ENCODE data around the gene BAZ2B.

Gene BAZ2B

DNA sequence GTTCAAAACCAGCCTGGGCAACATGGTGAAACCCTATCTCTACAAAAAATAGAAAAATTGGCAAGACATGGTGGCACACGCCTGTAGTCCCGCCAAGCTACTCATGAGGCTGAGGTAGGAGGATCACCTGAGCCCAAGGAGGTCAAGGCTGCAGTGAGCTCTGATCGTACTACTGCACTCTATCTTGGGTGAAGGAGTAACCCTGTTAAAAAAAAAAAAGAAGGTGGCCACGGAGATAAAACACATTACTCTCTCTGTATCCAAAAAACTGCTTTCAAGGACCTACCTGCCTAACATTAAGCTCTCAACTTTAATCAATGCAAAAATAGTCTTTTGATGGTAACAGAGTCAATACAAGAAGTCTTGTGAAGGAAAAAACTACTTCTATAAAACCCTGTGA lies 57.3 kb downstream of the BAZ2B start:
- in situ Hi-C loops (cut with HindIII; ENCODE audit: low pct_unique_long_range_greater_than_20kb, low sequenced_read_pairs) = no loop called here
- TF ChIP-seq JUND (IDR thresholded peaks at IDR 0.05; ENCODE audit: low read depth) = no peak
- DNase-seq (ENCODE audit: low read depth in 1 of 2, low spot score in 1 of 2) = no peak

DNA sequence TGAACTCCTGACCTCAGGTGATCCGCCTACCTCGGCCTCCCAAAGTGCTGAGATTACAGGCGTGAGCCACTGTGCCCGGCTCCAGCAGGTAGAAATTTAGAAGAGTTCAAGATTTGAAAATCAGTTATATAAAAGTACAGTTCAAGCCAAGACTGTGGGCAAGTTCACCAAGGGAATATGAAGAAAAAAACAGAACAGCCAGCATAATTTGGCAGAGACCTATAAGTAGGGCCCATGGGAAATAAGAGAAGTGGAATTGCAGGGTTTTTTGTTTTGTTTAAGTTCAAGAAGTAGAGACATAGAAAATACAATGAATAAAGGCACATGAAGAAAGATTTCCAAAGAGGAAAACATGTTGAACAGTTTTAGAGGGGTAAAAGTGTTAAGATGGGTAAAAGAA lies 57.9 kb downstream of the BAZ2B start:
- no peak for DNase-seq (ENCODE audit: low read depth in 1 of 2, low spot score in 1 of 2)
- TF ChIP-seq JUND (IDR thresholded peaks at IDR 0.05; ENCODE audit: low read depth) = no peak
- in situ Hi-C loops (cut with HindIII; ENCODE audit: low pct_unique_long_range_greater_than_20kb, low sequenced_read_pairs) = no loop called here

DNA sequence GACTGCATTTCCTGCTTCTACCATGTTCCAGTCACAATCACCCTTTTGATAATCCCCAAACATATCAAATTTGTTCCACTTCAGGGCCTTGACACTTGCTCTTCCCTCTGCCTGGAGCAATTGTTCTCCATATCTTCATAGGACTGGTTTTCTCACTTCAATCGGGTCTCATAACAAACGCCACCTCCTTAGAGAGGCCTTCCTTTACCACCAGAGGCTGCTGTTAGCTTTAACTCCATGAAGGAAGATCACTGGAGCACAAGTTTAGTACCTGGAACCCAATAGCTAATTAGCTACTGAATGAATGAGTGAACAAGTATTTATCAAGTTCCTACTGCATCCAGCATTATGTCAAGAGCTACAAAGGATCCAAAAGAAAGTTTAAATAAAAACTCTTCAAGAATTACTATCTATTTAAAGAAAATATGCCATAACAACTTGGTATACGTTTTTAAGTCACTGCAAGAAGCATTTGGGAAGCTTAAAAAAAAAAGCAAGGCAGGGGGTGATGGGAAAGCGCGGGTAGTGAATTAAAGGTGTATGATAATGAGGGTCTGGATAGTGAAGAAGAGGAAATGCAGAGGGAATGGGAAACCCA lies 58.8 kb downstream of the BAZ2B start:
- in situ Hi-C loops (cut with HindIII; ENCODE audit: low pct_unique_long_range_greater_than_20kb, low sequenced_read_pairs) = no loop called here
- peak in 1 of 2 experiments; percentile 71 for DNase-seq (ENCODE audit: low read depth in 1 of 2, low spot score in 1 of 2)
- TF ChIP-seq JUND (IDR thresholded peaks at IDR 0.05; ENCODE audit: low read depth) = no peak

DNA sequence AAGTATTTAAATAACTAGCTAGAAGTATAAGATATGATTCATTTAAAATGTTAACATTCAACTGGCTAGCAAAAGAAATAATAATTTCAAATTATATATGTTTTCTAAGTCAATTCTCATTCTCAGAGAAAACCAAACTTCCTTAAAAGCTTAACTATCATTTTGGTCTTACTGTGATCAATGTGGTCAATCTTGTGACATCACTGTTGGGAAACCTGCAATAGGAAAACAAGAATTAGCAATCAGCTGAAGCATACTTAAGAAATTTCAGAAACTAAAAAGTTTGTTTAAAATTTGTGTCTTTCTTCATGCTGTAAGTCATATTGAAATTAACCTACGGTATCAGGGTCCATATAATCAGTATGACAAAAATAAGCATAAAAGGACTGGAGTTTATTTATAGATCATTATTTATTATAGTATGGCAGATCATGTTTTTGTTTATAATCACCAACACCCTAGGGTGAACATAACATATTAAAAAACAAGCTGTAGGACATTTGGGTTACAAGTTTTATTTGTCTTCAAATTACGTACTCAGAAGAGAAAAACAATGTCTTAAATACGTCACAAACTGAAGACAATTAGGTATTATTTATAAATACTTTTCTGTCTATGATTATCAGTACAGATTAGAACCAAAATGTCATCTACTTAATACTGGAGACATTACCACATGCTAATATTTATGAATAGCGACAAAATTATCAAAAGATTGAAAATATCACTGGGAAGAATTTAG lies 60.5 kb downstream of the BAZ2B start:
- no peak for TF ChIP-seq JUND (IDR thresholded peaks at IDR 0.05; ENCODE audit: low read depth)
- in situ Hi-C loops (cut with HindIII; ENCODE audit: low pct_unique_long_range_greater_than_20kb, low sequenced_read_pairs) = no loop called here
- DNase-seq (ENCODE audit: low read depth in 1 of 2, low spot score in 1 of 2) = no peak

DNA sequence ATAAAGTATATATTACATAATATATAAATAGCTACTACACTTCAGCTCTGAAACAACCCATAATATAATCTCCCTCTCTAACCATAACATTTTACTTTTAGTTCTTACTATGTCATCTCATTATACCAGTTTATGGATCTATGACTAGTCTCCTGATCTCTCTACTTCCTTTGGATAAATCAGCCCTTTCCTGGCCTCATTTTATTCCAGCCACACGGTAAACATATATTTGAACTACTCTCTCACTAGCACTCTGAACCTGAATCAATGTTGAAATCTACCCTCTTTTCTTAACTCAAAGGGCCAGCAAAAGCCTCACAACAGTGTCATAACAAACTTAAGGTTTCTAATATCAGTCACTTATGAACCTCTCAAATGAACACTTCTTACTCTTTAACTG lies 62.6 kb downstream of the BAZ2B start:
- in situ Hi-C loops (cut with HindIII; ENCODE audit: low pct_unique_long_range_greater_than_20kb, low sequenced_read_pairs) = no loop called here
- TF ChIP-seq JUND (IDR thresholded peaks at IDR 0.05; ENCODE audit: low read depth) = no peak

DNA sequence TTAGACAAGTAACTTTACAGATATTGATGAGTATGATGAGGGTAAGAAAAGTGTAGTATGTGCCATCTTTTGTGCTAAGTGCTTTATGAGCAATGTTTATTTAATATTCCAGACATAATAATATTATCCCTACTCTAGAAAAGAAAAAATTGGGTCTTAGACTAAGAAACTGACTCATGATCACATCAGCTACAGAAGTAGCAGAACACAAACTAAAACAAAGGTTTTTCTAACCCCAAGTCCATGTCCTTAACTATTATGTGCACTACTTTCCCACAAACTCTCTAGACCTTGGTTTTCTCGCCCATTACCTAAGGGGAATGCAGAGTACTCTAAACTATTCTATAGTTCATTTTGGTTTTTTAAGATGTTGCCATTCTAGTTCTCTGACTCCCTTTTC lies 64.5 kb downstream of the BAZ2B start:
- in situ Hi-C loops (cut with HindIII; ENCODE audit: low pct_unique_long_range_greater_than_20kb, low sequenced_read_pairs) = no loop called here
- no peak for DNase-seq (ENCODE audit: low read depth in 1 of 2, low spot score in 1 of 2)

More for the DNA sequence above, 62.6 kb downstream of the BAZ2B start:
- no peak for DNase-seq (ENCODE audit: low read depth in 1 of 2, low spot score in 1 of 2)

DNA sequence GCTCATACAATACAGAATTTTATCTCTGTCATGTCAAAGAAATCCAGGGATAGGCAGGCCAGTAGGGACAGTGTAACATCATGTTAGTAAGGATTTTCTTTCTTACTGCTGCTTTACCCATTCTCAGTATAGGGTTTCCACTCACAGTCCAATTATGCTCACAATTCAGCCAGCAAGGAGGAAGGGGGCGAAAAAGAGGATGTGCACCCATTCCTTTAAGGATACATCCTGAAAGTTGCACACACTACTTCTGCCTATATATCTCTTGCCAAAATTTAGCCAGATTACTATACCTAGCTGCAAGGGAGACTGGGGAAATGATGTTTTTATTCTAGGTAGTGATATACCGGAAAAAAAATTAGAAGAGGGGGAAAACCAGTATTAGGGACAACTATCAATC lies 66.1 kb downstream of the BAZ2B start:
- no peak for DNase-seq (ENCODE audit: low read depth in 1 of 2, low spot score in 1 of 2)
- in situ Hi-C loops (cut with HindIII; ENCODE audit: low pct_unique_long_range_greater_than_20kb, low sequenced_read_pairs) = no loop called here
- no peak for TF ChIP-seq JUND (IDR thresholded peaks at IDR 0.05; ENCODE audit: low read depth)

More for the DNA sequence above, 64.5 kb downstream of the BAZ2B start:
- TF ChIP-seq JUND (IDR thresholded peaks at IDR 0.05; ENCODE audit: low read depth) = no peak

DNA sequence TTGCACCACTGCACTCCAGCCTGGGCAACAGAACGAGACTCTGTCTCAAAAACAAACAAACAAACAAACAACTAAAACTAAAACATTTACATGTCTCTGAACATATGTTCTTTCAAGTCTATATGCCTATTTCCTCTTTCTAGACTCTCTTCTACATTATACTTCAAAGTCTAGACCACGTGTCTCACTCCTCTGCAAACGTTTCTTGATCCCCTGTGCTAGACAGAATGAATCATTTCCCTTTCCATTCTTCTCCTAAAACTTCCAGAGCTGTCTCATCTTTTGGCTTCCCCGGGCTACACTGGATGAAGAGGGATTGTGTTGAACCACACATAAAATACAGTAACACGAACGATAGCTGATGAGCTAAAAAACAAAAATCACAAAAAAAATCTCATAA lies 67.1 kb downstream of the BAZ2B start:
- TF ChIP-seq JUND (IDR thresholded peaks at IDR 0.05; ENCODE audit: low read depth) = no peak
- no peak for DNase-seq (ENCODE audit: low read depth in 1 of 2, low spot score in 1 of 2)
- in situ Hi-C loops (cut with HindIII; ENCODE audit: low pct_unique_long_range_greater_than_20kb, low sequenced_read_pairs) = no loop called here

DNA sequence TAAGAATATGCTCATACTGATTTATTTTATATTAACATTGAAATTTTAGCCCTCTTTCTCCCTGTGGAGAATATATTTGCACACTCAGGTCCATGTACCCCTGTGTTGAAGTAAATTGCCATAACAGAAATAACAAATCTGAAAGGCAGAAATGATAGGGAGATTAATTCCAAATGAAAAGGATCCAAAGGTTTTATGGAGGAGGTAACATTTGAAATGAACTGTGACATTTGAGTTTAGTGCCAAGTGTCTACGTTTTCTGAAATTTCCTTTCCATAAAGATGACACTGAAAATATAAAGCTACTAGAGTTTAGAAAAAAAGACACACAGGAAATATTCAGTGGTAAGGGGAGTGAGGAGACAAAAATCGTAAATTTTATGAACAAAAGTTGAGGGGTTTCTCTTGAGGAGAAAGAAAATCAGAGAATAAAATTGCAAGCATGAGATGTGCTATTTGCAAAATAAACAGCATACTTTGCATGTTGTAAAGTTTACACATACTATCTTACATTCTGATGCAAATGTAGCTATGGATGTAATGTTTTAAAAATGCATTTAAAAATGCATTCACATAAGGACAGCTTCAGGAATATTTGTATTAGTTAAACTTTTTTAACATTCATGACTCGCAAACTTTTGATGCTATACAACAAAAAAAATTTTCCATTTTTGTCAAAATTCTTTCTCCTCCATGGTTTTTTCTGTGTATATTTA lies 69.5 kb downstream of the BAZ2B start:
- in situ Hi-C loops (cut with HindIII; ENCODE audit: low pct_unique_long_range_greater_than_20kb, low sequenced_read_pairs) = no loop called here
- DNase-seq (ENCODE audit: low read depth in 1 of 2, low spot score in 1 of 2) = no peak
- TF ChIP-seq JUND (IDR thresholded peaks at IDR 0.05; ENCODE audit: low read depth) = no peak

DNA sequence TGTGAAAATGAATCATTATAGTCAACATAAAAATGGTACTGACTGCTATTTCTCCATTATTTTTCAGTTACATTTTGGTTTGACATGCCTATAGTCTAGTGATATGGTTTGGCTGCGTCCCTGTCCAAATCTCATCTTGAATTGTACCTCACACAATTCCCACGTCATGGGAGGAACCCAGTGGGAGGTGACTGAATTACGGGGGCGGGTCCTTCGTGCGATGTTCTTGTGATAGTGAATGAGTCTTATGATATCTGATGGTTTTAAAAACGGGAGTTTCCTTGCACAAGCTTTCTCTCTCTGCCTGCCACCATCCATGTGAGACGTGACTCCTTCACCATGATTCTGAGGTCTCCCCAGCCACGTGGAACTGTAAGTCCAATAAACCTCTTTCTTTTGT lies 70.3 kb downstream of the BAZ2B start:
- DNase-seq (ENCODE audit: low read depth in 1 of 2, low spot score in 1 of 2) = no peak
- no peak for TF ChIP-seq JUND (IDR thresholded peaks at IDR 0.05; ENCODE audit: low read depth)
- in situ Hi-C loops (cut with HindIII; ENCODE audit: low pct_unique_long_range_greater_than_20kb, low sequenced_read_pairs) = no loop called here

DNA sequence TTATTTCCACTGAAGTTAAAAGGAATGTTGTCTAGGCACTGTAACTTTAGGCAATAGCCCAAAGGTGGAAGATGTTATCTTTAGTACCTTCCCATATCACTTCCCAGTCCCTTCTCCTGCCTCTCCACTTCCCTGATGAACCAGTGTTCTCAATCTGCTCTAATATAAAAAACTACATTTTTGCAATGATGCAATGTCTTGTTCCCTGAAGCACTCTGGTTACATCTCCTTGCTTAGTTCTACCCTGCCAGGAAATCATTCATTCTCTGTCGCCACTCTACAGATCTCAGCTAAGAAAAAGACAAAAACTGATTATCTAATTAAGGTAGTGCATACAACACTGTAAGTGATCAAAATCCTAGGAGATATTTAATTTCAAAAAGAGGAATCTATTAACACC lies 71.3 kb downstream of the BAZ2B start:
- TF ChIP-seq JUND (IDR thresholded peaks at IDR 0.05; ENCODE audit: low read depth) = no peak
- no peak for DNase-seq (ENCODE audit: low read depth in 1 of 2, low spot score in 1 of 2)
- in situ Hi-C loops (cut with HindIII; ENCODE audit: low pct_unique_long_range_greater_than_20kb, low sequenced_read_pairs) = no loop called here

DNA sequence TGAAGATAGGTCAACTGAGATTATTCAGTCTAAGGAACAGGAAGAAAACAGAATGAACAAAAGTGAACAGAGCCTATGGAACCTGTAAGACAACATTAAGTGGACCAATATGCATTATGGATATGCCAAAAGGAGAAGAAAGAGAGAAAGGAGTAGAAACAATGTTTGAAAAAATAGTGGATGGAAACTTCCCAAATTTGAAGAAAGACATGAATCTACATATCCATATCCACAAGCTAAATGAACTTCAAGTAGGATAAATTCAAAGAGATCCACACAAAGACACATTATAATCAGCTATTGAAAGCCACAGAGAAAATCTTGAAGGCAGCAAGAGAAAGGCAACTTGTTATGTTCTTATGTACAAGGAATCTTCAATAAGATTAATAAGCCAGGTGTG lies 74.2 kb downstream of the BAZ2B start:
- in situ Hi-C loops (cut with HindIII; ENCODE audit: low pct_unique_long_range_greater_than_20kb, low sequenced_read_pairs) = no loop called here
- TF ChIP-seq JUND (IDR thresholded peaks at IDR 0.05; ENCODE audit: low read depth) = no peak
- DNase-seq (ENCODE audit: low read depth in 1 of 2, low spot score in 1 of 2) = no peak

DNA sequence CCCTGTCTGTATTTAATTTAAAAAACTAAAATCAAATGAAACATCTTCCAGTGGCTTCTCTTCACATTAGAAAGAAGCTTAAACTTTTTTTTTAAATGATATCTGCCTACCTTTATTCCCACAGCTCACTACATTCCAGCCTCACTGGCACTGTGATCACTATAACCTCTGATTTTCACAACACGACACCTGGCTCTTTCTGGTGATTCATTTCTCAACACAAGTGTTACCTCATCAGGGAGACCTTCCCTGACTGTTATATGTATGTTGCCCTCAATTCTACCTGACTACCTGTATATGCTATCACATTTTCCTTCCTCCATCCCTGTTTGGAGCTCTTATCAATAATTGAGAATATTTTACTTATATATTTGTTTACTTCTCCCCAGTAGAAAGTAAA lies 76.6 kb downstream of the BAZ2B start:
- no peak for DNase-seq (ENCODE audit: low read depth in 1 of 2, low spot score in 1 of 2)
- no peak for TF ChIP-seq JUND (IDR thresholded peaks at IDR 0.05; ENCODE audit: low read depth)
- in situ Hi-C loops (cut with HindIII; ENCODE audit: low pct_unique_long_range_greater_than_20kb, low sequenced_read_pairs) = no loop called here
